ENCODE results near the gene FEV. TPM values are rescaled to one million over a fixed set of nuclear protein-coding genes. Genes with fewer than 3 reads are reported as not detected.

Gene FEV
- total RNA-seq, 3 donors from 2014 or later: 0.63 to 2.7 (median 1.8) TPM

DNA sequence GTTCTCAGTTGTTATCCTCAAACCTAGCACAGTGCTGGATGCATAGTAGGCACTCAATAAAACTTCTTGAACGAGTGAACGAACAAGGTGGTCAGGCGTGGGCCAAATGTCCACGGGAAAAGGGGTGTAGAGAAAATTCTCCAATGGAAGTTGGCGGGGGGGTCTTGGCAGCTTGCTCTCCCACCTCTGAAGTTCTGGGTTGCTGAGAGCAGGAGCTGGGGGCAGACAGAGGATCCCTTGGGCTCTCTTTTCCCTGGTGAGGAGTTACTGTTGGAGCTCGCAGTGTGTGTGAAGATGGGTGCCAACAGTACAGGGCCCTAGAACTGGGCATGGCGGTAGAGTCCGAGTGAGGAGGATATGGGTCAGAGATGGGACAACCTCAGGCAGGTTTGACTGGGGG lies 10.6 kb upstream of the FEV start:
- no peaks in the 10 kb centered on the region for H3K9me3 ChIP-seq
- DNase-seq: no peak

GRCh38 chr2:218993345-218994315 lies 8.6 kb upstream of the FEV start, which contains the start of gene CRYBA2:
Gene CRYBA2 (minus strand): TSS chr2:218993422. CDS start chr2:218993176, 246 bp downstream.
- DNase-seq: no peak
- H3K4me1 ChIP-seq (ENCODE audit: low read depth): peaks cover 20% of the 10 kb centered on the region
- peak; percentile 10 for ATAC-seq
- intact Hi-C loops (cut with DNase I, micrococcal nuclease): no loop called here
- TF ChIP-seq CTCF (IDR thresholded peaks at IDR 0.05): no peak
- H3K9me3 ChIP-seq: no peaks in the 10 kb centered on the region
- no peak within 1 kb of the TSS for H3K4me3 ChIP-seq
- H3K36me3 ChIP-seq (ENCODE audit: low read depth): no peaks in the 10 kb centered on the region

More for the DNA sequence above, 10.6 kb upstream of the FEV start:
- Histone ChIP-seq H3K4me1 (ENCODE audit: low read depth) (peaks cover 20% of the 10 kb centered on the region), H3K36me3 (ENCODE audit: low read depth) (no peaks in the 10 kb centered on the region), H3K4me3 (no peak overlapping the region)
- intact Hi-C loops (cut with DNase I, micrococcal nuclease): no loop called here
- no peak for ATAC-seq
- TF ChIP-seq CTCF (IDR thresholded peaks at IDR 0.05): no peak

- intact Hi-C loops (cut with DNase I, micrococcal nuclease): no loop called here
- Histone ChIP-seq H3K36me3 (ENCODE audit: low read depth) (no peaks in the 10 kb centered on the region), H3K4me3 (no peak overlapping the region), H3K4me1 (ENCODE audit: low read depth) (peaks cover 17% of the 10 kb centered on the region), H3K9me3 (no peaks in the 10 kb centered on the region)
- TF ChIP-seq CTCF (IDR thresholded peaks at IDR 0.05): no peak
- DNase-seq (no peak), ATAC-seq (no peak)
Measured at GRCh38 chr2:218992703-218993344, 7.8 kb upstream of the FEV start.

DNA sequence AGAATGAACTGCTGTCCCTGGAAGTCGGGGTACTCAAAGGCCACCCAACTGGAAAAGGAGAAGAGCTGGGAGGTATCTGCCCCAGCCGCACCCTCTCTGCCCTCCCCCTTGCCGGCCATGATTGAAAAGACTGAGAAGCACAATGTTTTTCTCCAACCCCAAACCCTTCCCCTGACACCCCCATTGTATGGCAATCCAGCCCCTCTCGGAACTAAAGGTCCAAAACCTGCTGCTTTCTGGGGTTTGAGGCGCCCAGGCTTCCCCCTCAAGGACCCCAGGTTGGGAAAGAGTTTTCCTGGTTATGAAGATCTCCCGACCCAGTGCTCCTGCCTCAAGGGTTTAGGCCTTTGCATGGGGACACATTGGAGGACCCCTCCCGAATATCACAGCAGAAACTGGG lies 7.2 kb upstream of the FEV start:
- no peaks in the 10 kb centered on the region for H3K36me3 ChIP-seq (ENCODE audit: low read depth)
- DNase-seq: no peak
- TF ChIP-seq CTCF (IDR thresholded peaks at IDR 0.05): no peak
- no peak for ATAC-seq
- H3K4me3 ChIP-seq: no peak overlapping the region
- no peaks in the 10 kb centered on the region for H3K9me3 ChIP-seq
- intact Hi-C loops (cut with DNase I, micrococcal nuclease): no loop called here
- H3K4me1 ChIP-seq (ENCODE audit: low read depth): peaks cover 17% of the 10 kb centered on the region

GRCh38 chr2:218991674-218992168 lies 6.7 kb upstream of the FEV start:
- no peaks in the 10 kb centered on the region for H3K9me3 ChIP-seq
- no peak for TF ChIP-seq CTCF (IDR thresholded peaks at IDR 0.05)
- H3K36me3 ChIP-seq (ENCODE audit: low read depth): no peaks in the 10 kb centered on the region
- intact Hi-C loops (cut with DNase I, micrococcal nuclease): no loop called here
- ATAC-seq (no peak), DNase-seq (no peak)
- no peak overlapping the region for H3K4me3 ChIP-seq
- H3K4me1 ChIP-seq (ENCODE audit: low read depth): peaks cover 17% of the 10 kb centered on the region
